NCI-H187 (cell line): ENCODE results near the gene PRMT1.
"Not testable (repeated sequence)": the region's sequence is repeated elsewhere in the genome, so short reads cannot be mapped to it uniquely, and the experiment has no call there.

Experiments
- DNase-seq, 2 experiments: peaks; one replicate each; lab custom pipeline; 2025; lab: John Stamatoyannopoulos, UW

PRMT1 gene

GRCh38 chr19:49719420-49719819, 42.3 kb downstream of the PRMT1 start:
- not testable (repeated sequence) for DNase-seq

- DNase-seq: no peak
These were observed 50.4 kb downstream of the PRMT1 start for GRCh38 chr19:49727217-49728030.

- no peak for DNase-seq
These were observed 53.1 kb downstream of the PRMT1 start for GRCh38 chr19:49730166-49730565.
